ENCODE data around the gene FGR. TPM values are rescaled to one million over a fixed set of nuclear protein-coding genes. Genes with fewer than 3 reads are reported as not detected.

Gene FGR
- total and polyA plus RNA-seq, 2 of the 13 experiments (the other 11 are each of a cell fraction or from before 2014, with no cell fraction given): not detected

DNA sequence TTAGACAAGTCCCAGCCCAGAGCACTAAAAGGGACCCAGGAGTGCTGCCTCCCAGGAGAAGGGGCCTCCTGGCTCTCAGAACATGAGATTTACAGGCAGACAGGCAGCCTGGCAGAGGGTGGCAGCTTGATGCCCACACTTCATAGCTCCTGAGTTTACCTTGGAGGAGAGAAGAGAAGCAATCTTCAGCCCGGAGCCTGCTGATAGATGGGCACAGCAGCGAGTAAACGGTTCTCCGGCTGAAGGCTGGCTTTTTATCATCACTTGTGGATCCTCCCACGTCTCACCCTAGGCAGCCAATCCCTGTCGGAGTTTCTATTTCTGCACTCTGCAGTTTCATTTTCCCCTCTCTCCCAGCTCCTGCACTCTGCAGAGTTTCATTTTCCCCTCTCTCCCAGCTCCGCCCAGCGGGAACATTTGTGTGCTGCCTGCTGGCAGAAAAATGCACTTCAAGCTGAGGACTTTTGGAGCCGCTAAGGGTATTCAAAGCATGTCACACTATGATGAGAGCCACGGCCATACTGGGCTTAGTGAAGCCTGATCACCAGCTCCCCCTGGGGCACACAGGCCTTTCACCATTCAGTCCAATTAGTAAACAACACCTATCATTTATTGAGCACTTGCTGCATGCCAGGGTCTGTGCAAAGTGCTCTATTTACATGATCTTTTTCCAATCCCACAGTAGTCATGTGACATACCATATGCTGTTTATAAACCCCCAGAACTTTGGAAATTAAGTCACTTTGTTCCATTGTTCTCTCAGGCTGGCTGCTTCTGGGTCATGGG is 37.2 kb upstream of the FGR start, which contains the start of gene IFI6 (continued):
- no peak for TF ChIP-seq JUN (CRISPR knock-in tag; IDR thresholded peaks at IDR 0.05)
- no peak for TF ChIP-seq ZNF777 (CRISPR knock-in tag; IDR thresholded peaks at IDR 0.05)
- TF ChIP-seq YY1 (IDR thresholded peaks at IDR 0.05; ENCODE audit: insufficient read depth, insufficient replicate concordance, low read depth, low read length): peak; percentile 35
- TF ChIP-seq ZNF766 (CRISPR knock-in tag; IDR thresholded peaks at IDR 0.05; ENCODE audit: borderline replicate concordance): 0 out of 2 replicates have a peak, but pooled peaks have one; percentile 31
- TF ChIP-seq, protein P1, sequence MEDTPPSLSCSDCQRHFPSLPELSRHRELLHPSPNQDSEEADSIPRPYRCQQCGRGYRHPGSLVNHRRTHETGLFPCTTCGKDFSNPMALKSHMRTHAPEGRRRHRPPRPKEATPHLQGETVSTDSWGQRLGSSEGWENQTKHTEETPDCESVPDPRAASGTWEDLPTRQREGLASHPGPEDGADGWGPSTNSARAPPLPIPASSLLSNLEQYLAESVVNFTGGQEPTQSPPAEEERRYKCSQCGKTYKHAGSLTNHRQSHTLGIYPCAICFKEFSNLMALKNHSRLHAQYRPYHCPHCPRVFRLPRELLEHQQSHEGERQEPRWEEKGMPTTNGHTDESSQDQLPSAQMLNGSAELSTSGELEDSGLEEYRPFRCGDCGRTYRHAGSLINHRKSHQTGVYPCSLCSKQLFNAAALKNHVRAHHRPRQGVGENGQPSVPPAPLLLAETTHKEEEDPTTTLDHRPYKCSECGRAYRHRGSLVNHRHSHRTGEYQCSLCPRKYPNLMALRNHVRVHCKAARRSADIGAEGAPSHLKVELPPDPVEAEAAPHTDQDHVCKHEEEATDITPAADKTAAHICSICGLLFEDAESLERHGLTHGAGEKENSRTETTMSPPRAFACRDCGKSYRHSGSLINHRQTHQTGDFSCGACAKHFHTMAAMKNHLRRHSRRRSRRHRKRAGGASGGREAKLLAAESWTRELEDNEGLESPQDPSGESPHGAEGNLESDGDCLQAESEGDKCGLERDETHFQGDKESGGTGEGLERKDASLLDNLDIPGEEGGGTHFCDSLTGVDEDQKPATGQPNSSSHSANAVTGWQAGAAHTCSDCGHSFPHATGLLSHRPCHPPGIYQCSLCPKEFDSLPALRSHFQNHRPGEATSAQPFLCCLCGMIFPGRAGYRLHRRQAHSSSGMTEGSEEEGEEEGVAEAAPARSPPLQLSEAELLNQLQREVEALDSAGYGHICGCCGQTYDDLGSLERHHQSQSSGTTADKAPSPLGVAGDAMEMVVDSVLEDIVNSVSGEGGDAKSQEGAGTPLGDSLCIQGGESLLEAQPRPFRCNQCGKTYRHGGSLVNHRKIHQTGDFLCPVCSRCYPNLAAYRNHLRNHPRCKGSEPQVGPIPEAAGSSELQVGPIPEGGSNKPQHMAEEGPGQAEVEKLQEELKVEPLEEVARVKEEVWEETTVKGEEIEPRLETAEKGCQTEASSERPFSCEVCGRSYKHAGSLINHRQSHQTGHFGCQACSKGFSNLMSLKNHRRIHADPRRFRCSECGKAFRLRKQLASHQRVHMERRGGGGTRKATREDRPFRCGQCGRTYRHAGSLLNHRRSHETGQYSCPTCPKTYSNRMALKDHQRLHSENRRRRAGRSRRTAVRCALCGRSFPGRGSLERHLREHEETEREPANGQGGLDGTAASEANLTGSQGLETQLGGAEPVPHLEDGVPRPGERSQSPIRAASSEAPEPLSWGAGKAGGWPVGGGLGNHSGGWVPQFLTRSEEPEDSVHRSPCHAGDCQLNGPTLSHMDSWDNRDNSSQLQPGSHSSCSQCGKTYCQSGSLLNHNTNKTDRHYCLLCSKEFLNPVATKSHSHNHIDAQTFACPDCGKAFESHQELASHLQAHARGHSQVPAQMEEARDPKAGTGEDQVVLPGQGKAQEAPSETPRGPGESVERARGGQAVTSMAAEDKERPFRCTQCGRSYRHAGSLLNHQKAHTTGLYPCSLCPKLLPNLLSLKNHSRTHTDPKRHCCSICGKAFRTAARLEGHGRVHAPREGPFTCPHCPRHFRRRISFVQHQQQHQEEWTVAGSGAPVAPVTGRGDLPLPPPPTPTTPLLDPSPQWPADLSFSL (CRISPR knock-in tag; IDR thresholded peaks at IDR 0.05): no peak
- TF ChIP-seq ZNF569 (CRISPR knock-in tag; IDR thresholded peaks at IDR 0.05; ENCODE audit: borderline replicate concordance): no peak
- TF ChIP-seq, protein P2, sequence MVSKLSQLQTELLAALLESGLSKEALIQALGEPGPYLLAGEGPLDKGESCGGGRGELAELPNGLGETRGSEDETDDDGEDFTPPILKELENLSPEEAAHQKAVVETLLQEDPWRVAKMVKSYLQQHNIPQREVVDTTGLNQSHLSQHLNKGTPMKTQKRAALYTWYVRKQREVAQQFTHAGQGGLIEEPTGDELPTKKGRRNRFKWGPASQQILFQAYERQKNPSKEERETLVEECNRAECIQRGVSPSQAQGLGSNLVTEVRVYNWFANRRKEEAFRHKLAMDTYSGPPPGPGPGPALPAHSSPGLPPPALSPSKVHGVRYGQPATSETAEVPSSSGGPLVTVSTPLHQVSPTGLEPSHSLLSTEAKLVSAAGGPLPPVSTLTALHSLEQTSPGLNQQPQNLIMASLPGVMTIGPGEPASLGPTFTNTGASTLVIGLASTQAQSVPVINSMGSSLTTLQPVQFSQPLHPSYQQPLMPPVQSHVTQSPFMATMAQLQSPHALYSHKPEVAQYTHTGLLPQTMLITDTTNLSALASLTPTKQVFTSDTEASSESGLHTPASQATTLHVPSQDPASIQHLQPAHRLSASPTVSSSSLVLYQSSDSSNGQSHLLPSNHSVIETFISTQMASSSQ (IDR thresholded peaks at IDR 0.05; ENCODE audit: low read depth): no peak
- TF ChIP-seq, protein P2 (CRISPR knock-in tag; IDR thresholded peaks at IDR 0.05; ENCODE audit: borderline replicate concordance): no peak
- TF ChIP-seq TEAD2 (CRISPR knock-in tag; IDR thresholded peaks at IDR 0.05): no peak
- no peak for TF ChIP-seq ETV5 (CRISPR knock-in tag; IDR thresholded peaks at IDR 0.05; ENCODE audit: borderline replicate concordance)
- TF ChIP-seq, protein P3, sequence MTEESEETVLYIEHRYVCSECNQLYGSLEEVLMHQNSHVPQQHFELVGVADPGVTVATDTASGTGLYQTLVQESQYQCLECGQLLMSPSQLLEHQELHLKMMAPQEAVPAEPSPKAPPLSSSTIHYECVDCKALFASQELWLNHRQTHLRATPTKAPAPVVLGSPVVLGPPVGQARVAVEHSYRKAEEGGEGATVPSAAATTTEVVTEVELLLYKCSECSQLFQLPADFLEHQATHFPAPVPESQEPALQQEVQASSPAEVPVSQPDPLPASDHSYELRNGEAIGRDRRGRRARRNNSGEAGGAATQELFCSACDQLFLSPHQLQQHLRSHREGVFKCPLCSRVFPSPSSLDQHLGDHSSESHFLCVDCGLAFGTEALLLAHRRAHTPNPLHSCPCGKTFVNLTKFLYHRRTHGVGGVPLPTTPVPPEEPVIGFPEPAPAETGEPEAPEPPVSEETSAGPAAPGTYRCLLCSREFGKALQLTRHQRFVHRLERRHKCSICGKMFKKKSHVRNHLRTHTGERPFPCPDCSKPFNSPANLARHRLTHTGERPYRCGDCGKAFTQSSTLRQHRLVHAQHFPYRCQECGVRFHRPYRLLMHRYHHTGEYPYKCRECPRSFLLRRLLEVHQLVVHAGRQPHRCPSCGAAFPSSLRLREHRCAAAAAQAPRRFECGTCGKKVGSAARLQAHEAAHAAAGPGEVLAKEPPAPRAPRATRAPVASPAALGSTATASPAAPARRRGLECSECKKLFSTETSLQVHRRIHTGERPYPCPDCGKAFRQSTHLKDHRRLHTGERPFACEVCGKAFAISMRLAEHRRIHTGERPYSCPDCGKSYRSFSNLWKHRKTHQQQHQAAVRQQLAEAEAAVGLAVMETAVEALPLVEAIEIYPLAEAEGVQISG (CRISPR knock-in tag; IDR thresholded peaks at IDR 0.05): peak; percentile 69
- TF ChIP-seq, protein P4, sequence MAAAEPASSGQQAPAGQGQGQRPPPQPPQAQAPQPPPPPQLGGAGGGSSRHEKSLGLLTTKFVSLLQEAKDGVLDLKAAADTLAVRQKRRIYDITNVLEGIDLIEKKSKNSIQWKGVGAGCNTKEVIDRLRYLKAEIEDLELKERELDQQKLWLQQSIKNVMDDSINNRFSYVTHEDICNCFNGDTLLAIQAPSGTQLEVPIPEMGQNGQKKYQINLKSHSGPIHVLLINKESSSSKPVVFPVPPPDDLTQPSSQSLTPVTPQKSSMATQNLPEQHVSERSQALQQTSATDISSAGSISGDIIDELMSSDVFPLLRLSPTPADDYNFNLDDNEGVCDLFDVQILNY (CRISPR knock-in tag; conservative IDR thresholded peaks at IDR 0.05): no peak
